HG03460 (cell line): ENCODE results near the gene SHLD1.
A peak's percentile ranks its signal among the peaks of the same experiment; 100 is the strongest.
"Not testable (repeated sequence)": the region's sequence is repeated elsewhere in the genome, so short reads cannot be mapped to it uniquely, and the experiment has no call there.

Experiments used
- ATAC-seq: cut with Tn5 transposase; IDR thresholded peaks from one replicate; pipeline ENCODE4 v1.9.1; 2021; ENCODE audit not compliant: unreplicated experiment

The SHLD1 gene

DNA sequence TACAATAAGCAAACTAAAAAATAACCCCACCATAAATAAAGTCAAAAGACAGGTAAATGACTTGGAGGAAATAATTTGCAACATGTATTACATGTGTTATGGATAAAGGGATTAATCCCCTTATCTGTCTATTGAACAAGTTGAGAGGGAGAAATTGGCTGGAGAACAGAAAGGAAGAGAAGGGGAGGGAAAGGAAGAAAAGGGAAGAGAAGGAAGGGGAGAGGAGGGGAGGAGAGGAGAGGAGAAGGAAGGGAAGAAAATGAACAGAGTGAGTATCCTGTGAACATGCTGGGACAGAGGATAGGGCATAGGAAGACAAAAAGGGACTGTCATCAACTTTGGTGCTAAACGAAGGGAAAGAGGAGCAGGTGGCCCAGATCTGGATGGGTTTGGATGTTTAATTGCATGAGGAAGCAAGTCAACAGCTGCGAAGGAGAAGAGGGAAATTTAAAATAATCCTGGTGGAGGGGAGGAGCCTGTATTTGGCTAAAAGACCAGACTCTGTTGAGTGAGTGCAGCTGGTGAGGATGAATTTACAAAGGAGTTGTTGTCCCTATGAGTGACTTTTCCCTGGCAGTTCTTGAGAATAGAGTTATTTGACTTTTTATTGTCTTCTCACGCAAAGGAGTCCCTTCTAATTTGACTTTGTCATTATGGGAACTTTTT, 14.2 kb upstream of the SHLD1 start:
- ATAC-seq: no peak

- ATAC-seq: no peak
Observed at GRCh38 chr20:5737619-5737953, 12.6 kb upstream of the SHLD1 start.

DNA sequence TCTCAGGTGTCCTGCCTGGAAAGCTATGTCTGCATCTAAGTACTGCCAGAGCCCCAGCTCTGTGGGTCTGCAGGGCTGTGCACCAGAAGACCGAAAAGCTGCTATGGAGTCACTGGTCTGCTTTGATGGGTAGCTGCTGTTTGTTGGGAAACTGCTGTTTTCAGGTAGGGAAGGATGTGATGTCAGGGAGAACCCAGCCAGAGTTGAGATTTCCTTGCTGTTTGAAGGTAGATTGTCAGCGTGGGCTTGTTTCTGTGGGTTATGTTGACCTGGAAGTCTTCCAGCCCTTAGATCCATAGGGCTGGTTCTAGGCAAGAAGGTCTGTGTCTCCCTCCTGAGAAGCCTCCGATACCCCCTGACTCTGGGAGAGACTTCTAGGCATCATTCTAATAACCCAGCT, 12.2 kb upstream of the SHLD1 start:
- no peak for ATAC-seq

DNA sequence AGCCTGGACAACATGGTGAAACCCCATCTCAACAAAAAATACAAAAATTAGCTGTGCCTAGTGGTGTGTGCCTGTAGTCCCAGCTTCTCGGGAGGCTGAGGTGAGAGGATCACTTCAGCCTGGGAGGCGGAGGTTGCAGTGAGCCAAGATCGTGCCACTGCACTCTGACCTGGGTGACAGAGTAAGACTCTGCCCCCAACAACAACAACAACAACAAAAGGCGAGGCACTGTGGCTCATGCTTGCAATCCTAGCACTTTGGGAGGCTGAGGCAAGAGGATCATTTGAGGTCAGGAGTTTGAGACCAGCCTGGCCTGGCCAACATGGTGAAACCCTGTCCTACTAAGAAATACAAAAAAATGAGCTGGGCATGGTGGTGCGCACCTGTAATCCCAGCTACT, 9.6 kb upstream of the SHLD1 start:
- not testable (repeated sequence) for ATAC-seq

DNA sequence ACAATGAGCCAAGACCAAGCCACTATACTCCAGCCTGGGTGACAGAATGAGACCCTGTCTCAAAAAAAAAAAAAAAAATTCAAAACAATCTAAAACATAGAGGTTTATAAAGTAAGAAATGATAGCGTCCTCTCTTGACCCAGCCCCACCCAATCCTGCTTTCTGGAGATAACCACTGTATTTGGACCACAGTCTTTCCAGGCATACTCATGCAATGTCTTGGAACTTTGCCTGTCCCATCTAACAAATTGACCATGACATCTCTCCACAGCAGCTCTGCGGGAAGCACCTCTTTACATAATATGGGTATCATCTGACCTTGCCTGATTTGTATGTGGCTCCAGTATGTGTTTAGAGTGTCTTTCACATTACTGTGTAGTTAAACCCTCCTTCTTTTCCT, 9.1 kb upstream of the SHLD1 start:
- no peak for ATAC-seq

DNA sequence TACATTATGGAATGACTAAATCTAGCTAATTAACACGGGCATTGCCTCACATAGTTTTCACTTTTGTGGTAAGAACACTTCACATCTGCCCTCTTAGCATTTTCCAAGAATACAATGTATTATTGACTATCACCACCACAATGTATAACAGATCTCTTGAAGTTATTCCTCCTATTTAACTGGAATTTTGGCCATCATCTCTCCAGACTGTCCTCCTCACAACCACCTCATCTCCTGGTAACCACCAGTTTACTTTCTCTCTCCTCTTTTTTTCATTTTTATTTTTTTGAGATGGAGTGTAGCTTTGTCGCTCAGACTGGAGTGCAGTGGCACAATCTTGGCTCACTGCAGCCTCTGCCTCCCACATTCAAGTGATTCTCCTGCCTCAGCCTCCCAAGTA, 8.2 kb upstream of the SHLD1 start:
- no peak for ATAC-seq

DNA sequence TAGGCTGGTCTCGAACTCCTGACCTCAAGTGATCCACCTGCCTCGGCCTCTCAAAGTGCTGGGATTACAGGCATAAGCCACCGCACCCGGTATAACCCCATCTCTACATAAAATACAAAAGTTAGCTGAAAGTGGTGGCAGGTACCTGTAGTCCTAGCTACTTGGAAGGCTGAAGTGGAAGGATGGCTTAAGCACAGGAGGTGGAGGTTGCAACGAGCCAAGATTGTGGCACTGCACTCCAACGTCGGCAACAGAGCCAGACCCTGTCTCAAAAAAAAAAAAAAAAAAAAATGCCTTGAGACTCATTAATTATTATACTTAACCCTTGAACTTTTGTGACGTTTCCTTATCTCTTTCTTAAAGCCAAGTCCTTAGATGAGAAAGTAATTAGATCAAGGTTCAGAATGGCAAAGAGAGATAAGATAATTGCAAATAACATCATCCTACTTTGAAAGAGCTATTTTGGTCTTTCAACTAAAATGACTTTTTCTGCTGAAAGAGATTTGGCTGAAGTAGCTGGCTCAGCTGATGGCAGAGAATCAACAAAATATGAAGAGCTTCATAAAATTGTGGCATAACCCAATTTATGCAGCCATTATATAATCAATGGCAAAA, 4.7 kb upstream of the SHLD1 start:
- no peak for ATAC-seq

- no peak for ATAC-seq
Observed at GRCh38 chr20:5746064-5746463, 4.1 kb upstream of the SHLD1 start.

DNA sequence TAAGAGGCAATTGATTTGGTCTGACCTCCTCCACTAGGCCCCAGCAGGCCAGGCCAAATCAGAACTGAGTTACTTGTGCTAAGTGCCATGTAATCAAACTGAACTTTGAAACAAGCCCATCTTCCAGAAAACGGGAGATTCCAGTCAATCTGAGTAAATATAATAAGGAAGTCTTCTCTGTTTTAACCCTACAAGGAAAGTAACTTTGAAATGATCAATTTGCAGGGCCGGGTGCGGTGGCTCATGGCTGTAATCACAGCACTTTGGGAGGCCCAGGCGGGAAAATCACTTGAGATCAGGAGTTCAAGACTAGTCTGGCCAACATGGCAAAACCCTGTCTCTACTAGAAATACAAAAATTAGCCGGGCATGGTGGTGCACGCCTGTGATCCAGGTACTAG, 2.0 kb upstream of the SHLD1 start:
- ATAC-seq: no peak

DNA sequence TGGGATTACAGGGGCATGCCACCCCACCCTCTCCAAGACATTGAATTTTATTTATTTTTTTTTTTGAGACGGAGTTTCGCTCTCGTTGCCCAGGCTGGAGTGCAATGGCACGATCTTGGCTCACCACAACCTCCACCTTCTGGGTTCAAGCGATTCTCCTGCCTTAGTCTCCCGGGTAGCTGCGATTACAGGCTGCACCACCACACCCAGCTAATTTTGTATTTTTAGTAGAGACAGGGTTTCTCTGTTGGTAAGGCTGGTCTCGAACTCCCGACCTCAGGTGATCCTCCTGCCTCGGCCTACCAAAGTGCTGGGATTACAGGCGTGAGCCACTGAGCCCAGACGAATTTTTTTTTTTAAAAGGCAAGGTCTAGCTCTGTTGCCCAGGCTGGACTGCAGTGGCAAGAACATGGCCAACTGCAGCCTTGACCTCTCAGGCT, 669 bp upstream of the SHLD1 start:
- ATAC-seq: not testable (repeated sequence)

DNA sequence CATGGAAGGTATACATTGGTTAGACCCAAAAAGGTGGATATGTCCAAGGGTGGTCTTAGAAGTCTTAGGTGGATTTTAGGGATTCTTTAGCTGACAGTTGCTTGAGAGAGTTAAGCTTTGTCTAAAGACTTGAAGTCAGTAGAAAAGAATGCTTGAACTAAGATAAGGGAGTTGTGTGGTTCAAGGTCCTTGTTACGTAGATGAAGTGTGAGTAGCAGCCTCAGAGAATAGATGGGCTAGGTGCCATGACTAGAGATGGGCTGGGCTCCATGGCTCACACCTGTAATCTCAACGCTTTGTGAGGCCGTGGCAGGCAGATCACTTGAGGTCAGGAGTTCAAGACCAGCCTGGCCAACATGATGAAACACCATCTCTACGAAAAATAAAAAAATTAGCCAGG, 1.7 kb downstream of the SHLD1 start:
- ATAC-seq: no peak

DNA sequence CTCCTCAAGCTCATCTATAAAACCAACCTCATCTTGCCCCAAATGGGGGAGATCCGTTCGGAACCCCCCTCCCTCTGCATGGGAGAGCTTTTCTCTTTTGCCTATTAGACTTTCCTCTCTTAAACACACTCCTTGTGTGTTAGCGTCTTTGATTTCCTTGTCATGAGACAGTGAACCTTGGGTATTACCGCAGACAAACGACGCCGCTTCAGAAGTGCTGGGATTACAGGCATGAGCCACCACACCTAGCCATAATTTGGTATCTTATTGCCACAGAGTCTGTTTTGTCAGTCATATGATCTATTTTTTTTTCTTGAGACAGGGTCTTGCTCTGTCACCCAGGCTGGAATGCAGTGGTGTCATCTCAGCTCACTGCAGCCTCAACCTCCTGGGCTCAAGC, 3.6 kb downstream of the SHLD1 start:
- no peak for ATAC-seq

GRCh38 chr20:5757949-5758348, 7.7 kb downstream of the SHLD1 start:
- no peak for ATAC-seq

DNA sequence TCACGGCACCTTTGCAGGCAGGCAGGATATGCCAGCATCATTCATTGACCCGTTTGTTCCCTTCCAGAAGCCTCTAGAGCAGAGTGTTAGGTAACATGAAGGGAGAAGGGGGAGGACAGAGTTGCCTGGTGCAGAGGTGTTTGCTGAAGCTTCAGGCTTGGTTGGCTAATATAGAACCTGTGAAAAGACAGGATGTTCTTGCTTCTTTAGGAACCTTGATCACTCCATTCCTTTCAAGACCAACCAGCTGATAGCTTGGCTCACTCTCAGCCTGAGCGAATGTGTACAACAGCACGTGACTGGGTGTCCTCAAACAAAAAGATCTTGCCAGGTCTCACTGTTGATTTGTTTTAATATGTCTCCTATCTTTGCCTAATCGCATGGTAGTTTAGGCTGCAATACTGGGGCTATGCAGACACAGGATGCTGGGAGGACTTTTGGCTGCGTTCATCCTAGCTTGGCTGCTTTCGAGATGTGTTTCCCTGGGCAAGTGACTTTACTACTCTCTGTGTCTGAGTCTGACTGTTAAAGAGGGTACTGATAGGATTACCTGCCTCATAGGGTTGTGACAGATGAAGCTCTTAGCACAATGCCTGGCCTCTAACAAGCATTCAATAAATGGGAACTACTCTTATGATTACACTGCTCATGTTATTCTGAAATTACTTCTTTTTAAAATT, 16.0 kb downstream of the SHLD1 start:
- no peak for ATAC-seq

- no peak for ATAC-seq
Observed at GRCh38 chr20:5767493-5768098, 17.4 kb downstream of the SHLD1 start.

DNA sequence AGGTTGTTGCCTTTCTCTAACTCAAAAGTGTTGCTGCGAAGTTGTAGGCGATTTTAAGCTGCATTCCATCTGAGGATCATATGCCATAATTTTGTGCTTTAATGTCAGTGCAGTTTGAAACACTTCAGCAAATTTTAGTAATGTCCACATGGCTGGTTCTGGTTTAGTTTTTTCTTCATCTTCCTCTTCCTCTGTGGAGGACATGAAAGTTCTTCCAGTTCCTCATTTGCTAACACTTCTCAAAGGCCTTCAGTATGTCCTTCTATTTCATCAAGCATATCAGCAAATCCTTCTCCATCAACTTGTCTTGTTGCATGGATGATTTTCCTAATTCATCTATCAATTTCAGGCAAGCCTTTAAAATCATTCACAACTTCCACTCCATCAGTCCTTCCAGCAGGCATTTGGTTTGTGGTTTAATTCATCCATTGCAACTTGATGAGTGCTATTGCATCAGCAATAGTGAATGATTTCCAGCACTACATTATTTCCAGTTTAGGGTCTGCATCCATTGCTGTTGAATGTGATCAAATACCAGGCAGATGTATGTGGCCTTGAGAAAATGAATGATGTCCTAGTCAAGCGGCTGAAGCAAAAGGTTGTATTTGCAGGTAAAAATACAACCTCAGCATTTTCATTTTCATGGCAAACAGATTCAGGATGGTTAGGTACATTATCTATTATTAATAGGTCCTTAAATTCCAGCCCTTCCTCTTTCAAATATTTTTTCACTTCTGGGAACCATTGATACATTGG, 20.2 kb downstream of the SHLD1 start:
- no peak for ATAC-seq

DNA sequence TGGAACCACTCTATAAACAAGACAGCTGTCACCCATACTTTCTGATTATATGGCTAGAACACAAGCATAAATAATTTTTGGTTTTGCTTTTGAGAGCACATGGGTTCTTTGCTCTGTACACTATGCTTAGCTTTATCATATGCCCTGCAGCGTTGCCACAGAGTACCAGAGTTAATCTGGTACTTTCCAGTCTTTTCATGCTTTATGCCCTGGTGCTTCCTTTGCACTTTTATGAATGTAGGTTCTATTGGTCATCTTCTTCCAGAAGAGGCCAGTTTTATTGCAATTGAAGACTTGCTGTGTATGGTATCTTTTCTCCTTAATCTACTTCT, 20.8 kb downstream of the SHLD1 start:
- ATAC-seq: peak; percentile 55

DNA sequence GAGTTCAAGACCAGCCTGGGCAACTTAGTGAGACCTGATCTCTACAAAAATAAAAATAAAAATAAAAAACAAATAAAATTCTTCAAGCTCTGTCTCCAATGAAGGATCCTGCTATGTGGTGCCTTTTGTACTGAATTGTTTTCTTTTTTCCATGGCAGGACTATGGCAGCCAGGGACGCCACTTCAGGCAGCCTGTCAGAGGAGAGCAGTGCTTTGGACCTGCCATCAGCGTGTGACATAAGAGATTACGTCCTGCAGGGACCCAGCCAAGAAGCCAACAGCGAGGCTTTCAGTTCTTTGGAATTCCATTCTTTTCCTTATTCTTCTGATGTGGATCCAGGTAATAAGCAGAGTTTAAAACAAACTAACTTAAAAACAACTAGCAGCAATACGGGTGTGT, 22.5 kb downstream of the SHLD1 start:
- ATAC-seq: no peak

DNA sequence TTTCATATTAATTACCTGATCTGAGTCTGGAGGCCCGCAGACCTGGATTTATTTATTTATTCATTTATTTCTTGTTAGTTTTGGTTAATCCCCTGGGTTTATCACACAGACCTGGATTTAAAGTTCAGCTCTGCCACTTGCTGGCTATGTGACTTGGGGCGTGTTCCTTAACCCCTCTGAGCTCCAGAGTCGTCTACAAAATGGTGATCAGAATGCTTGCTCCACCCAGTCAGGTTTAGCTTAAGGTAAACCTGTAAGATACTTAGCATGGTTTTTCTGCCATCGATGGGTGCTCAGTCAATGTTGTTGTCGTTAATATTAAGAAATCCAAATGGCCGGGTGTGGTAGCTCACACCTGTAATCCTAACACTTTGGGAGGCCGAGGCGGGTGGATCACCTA, 23.4 kb downstream of the SHLD1 start:
- ATAC-seq: no peak

- ATAC-seq: no peak
Observed at GRCh38 chr20:5776077-5776476, 25.9 kb downstream of the SHLD1 start.

DNA sequence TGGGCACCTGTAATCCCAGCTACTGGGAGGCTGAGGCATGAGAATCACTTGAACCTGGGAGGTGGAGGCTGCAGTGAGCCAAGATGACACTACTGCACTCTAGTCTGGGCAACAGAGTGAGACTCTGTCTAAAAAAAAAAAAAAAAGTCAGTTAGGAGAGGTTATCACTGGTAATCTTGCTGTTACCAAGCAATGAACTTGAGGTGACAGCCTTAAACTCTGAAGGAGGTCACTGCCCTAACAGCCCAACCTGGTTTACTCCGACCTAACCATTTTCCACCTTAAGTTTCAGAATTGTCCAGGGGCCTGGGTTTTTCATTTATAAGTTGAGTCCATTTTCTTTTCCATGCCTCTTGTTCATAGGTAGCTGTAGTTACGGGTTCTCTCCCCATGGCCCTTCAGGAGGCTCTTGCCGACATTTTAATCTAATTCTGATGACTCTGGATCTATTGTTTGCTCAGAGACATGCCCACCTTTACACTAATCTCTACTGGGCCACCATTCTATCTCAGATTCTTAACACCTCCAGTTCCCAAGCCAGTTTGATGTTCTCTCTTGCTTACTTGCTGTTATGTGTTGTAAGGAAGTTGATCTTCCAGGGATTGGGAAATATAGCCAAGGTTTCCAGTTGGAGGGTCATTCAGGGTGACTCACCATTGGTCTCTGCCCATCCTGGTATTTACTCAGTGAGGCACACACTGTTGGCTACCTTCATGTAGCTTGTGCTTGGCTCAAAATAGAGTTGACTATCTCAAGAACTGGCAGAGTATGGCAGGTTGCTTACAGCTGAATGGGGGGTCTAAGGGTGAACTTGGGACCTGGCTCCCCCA, 29.1 kb downstream of the SHLD1 start:
- ATAC-seq: no peak
